Measurements from ENCODE around the gene PLEKHG3.

DNA sequence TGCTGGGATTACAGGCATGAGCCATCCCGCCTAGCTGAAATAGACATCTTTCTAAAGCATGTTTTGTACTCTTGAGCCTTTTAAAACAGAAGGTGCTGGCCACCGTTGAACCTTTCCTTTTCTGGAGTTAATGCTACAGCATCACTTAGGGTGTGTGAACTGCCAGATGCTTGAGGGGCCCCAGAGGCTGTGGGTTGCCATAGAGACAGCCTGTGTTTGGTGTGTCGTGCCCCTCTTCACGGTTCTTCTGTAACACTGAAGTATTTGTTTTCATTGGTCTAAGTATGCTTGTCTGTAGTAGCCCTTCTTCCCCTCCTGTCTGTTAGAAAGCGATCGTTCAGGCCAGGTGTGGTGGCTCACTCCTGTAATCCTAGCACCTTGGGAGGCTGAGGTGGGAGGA lies 30.8 kb downstream of the PLEKHG3 start:
- TF ChIP-seq TAF1 (IDR thresholded peaks at IDR 0.05; ENCODE audit: low read depth, low read length) (no peak), POLR2A (IDR thresholded peaks at IDR 0.05; ENCODE audit: low read depth, low read length) (no peak), POLR2AphosphoS5 (IDR thresholded peaks at IDR 0.05; ENCODE audit: low read depth, low read length) (no peak), POU2F2 (IDR thresholded peaks at IDR 0.05; ENCODE audit: low read depth, low read length) (no peak), SPI1 (IDR thresholded peaks at IDR 0.05; ENCODE audit: low read depth, low read length) (no peak), PAX5 (IDR thresholded peaks at IDR 0.05; ENCODE audit: insufficient read depth, low read length, severe bottlenecking) (no peak)

Data from GM12891 (cell line).